ENCODE measurements around the gene IGFLR1.

DNA sequence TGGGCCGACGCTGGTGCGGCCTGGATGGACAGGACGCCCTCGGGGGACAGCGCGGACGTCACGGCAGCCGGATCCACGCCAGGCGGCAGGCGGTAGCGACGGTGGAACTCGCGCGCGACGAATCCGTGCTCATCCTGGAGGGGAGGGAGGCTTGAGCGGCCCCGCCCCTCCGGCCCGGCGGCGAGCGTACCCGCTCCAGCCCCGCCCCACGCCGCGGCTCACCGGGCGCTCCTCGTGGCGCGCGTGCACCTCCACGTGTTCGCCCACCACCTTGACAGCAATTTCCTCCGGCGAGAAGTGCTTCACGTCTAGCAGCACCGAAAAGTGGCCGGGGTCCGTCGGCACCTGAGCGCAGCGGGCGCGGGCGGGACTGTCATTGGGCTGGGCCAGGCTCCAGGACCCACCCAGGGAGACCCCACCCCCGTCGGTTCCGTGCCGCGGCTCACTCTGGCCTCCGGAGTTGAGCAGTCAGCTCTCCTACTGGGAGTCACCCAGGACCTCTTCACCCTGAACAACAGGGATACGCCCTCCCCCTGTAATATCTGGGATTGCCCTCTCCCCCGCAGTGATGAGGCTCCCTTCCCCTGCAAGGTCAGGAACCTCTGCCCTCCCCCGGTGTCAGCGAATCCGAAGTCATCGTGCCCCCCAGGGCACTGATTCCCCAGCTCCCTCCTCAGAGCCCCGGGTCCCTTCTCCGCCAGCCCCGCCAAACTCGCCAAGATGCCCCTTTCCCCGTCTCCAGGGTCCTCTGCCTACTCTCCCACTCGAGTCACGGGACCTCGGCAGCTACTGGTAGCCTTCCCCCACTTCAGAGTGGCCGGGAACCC lies 13.5 kb upstream of the IGFLR1 start:
- TF ChIP-seq RCOR1 (IDR thresholded peaks at IDR 0.05; ENCODE audit: borderline replicate concordance in 1 of 2, low read depth in 2 of 2, low read length in 2 of 2): no peak
- no peak for TF ChIP-seq KDM1A (IDR thresholded peaks at IDR 0.05)
- no peak for TF ChIP-seq FOXA3 (CRISPR knock-in tag; conservative IDR thresholded peaks at IDR 0.05 in 1 of 2, IDR thresholded peaks at IDR 0.05 in 1 of 2)
- no peak for TF ChIP-seq ZNF274 (IDR thresholded peaks at IDR 0.05; ENCODE audit: borderline replicate concordance, low read depth, low read length)
- no peak for TF ChIP-seq EP300 (IDR thresholded peaks at IDR 0.05; ENCODE audit: low read length)
- TF ChIP-seq, protein P1, sequence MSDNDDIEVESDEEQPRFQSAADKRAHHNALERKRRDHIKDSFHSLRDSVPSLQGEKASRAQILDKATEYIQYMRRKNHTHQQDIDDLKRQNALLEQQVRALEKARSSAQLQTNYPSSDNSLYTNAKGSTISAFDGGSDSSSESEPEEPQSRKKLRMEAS (CRISPR knock-in tag; IDR thresholded peaks at IDR 0.05): no peak
- TF ChIP-seq FOXP1 (CRISPR knock-in tag; IDR thresholded peaks at IDR 0.05): no peak
